ENCODE results near the gene NTM.

Gene NTM

GRCh38 chr11:131353766-131354165, 16.6 kb upstream of the NTM start:
- no peak for DNase-seq (ENCODE audit: low spot score)
- H3K27ac Mint-ChIP-seq: no peak overlapping the region
- no peaks in the 10 kb centered on the region for H3K9me3 Mint-ChIP-seq
- no peaks in the 10 kb centered on the region for H3K4me1 Mint-ChIP-seq (ENCODE audit: low read depth)
- H3K27me3 Mint-ChIP-seq (ENCODE audit: low read depth): no peaks in the 10 kb centered on the region
- no peaks in the 10 kb centered on the region for H3K36me3 Mint-ChIP-seq (ENCODE audit: low read depth)
- H3K4me3 Mint-ChIP-seq: no peak overlapping the region

GRCh38 chr11:131354251-131354701, 16.1 kb upstream of the NTM start:
- H3K4me3 Mint-ChIP-seq: no peak overlapping the region
- DNase-seq (ENCODE audit: low spot score): no peak
- no peaks in the 10 kb centered on the region for H3K9me3 Mint-ChIP-seq
- H3K27me3 Mint-ChIP-seq (ENCODE audit: low read depth): no peaks in the 10 kb centered on the region
- no peaks in the 10 kb centered on the region for H3K4me1 Mint-ChIP-seq (ENCODE audit: low read depth)
- H3K36me3 Mint-ChIP-seq (ENCODE audit: low read depth): no peaks in the 10 kb centered on the region
- no peak overlapping the region for H3K27ac Mint-ChIP-seq

DNA sequence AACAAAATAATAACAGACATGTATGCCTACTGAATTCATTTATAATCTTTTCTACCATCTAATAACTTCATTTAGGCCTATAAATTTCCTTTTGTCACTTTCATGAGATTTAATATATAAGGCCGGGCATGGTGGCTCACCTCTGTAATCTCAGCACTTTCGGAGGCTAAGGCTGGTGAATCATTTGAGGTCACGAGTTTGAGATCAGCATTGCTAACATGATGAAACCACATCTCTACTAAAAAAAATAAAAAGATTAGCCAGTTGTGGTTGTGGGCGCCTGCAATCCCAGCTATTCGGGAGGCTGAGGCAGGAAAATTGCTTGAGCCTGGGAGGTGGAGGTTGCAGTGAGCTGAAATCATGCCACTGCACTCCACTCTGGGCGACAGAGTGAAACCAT, 14.2 kb upstream of the NTM start:
- DNase-seq (ENCODE audit: low spot score): no peak

DNA sequence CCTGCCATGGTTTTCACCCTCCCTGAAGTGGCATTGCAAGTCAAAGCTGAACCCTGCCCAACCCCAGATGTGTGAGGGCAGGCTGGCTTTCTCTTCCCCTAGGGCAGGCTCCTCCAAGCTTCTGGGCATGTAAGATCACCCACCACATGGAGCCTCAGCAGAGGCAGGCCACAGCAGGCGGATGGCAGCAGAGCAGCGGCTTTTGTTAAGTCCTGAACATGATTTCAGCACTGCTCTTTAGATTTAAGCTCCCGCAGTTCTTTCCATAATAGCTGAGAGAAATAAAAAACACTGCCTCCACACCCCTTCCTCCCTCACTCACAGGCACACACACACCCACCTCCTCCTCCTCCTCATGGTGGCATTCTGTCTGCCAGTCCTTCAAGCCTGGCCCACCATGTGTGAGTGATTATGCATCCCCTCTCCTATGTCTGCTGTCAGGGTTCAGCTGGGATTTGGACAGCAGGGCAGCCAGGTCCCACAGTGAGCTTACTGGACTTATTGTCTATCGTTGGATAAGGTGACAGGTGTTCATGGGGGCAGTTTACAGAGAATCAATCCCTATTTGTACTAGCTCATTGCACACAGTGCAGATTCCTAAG, 5.0 kb upstream of the NTM start:
- Mint-ChIP-seq H3K9me3 (no peaks in the 10 kb centered on the region), H3K36me3 (ENCODE audit: low read depth) (no peaks in the 10 kb centered on the region), H3K27ac (no peak overlapping the region), H3K4me1 (ENCODE audit: low read depth) (no peaks in the 10 kb centered on the region), H3K27me3 (ENCODE audit: low read depth) (peaks cover 4% of the 10 kb centered on the region), H3K4me3 (no peak overlapping the region)
- no peak for DNase-seq (ENCODE audit: low spot score)

More for the DNA sequence above, 14.2 kb upstream of the NTM start:
- Mint-ChIP-seq H3K9me3 (no peaks in the 10 kb centered on the region), H3K36me3 (ENCODE audit: low read depth) (no peaks in the 10 kb centered on the region), H3K27ac (no peak overlapping the region), H3K4me1 (ENCODE audit: low read depth) (no peaks in the 10 kb centered on the region), H3K4me3 (no peak overlapping the region), H3K27me3 (ENCODE audit: low read depth) (no peaks in the 10 kb centered on the region)

GRCh38 chr11:131370901-131371790, 731 bp downstream of the NTM start:
- no peaks in the 10 kb centered on the region for H3K9me3 Mint-ChIP-seq

DNA sequence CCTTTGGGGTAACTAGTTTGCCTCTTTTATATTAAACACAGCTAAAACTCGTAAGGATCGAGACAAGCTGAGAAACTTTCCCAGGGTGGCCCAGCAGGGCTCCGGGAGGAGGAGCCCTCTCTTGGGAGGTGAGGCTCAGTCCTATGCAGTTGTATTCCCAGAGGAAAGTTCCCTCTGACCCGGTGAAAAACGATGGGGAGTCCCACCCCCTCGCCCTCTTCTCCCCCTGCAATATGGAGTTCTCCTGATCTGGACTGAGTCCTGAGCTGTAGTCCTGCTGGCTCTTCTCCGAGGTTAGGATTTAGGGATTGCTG, 1.3 kb downstream of the NTM start:
- Mint-ChIP-seq H3K4me3 (no peak overlapping the region), H3K27ac (no peak overlapping the region), H3K9me3 (no peaks in the 10 kb centered on the region), H3K36me3 (ENCODE audit: low read depth) (no peaks in the 10 kb centered on the region), H3K27me3 (ENCODE audit: low read depth) (peaks cover 4% of the 10 kb centered on the region), H3K4me1 (ENCODE audit: low read depth) (no peaks in the 10 kb centered on the region)
- no peak for DNase-seq (ENCODE audit: low spot score)

More at GRCh38 chr11:131370901-131371790, 731 bp downstream of the NTM start:
- DNase-seq (ENCODE audit: low spot score): no peak
- no peaks in the 10 kb centered on the region for H3K36me3 Mint-ChIP-seq (ENCODE audit: low read depth)
- no peak overlapping the region for H3K4me3 Mint-ChIP-seq
- peaks cover 4% of the 10 kb centered on the region for H3K27me3 Mint-ChIP-seq (ENCODE audit: low read depth)
- no peak overlapping the region for H3K27ac Mint-ChIP-seq
- H3K4me1 Mint-ChIP-seq (ENCODE audit: low read depth): no peaks in the 10 kb centered on the region

DNA sequence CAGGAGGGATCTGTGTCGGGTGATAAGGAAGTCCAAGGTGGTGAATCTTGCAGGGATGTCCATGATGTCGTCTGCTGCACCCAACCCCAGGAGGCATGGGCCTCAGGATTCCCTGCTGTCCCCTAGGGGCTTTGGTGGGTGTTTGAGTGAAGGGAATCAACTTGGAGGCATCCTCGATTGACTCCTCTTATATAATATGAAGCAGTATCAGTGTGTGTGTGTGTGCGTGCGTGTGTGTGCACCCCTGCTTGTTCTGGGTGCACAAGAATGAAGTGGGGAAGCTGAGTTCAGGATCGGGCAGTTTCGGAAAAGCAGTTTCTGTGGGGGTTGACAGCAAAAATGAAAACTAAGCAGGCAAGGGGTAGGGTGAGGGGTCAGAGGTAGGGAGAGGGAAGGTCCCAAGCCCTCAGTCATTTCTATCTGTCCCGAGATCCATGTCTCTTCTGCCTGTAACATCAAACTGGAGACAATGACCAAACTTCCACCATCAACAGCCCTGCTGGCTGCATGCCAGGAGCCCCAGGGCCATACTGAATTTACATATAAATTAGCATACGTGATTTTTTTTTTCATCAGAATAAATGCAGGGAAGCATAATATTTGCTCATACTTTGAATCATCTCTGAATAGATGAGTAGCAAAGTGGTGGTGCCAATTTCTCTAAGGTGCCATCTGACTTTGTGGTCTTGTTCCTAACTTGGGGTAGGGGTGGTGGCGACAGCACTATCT, 2.0 kb downstream of the NTM start:
- Mint-ChIP-seq H3K4me1 (ENCODE audit: low read depth) (no peaks in the 10 kb centered on the region), H3K27me3 (ENCODE audit: low read depth) (peaks cover 4% of the 10 kb centered on the region), H3K27ac (no peak overlapping the region), H3K4me3 (no peak overlapping the region), H3K9me3 (no peaks in the 10 kb centered on the region), H3K36me3 (ENCODE audit: low read depth) (no peaks in the 10 kb centered on the region)
- DNase-seq (ENCODE audit: low spot score): no peak

DNA sequence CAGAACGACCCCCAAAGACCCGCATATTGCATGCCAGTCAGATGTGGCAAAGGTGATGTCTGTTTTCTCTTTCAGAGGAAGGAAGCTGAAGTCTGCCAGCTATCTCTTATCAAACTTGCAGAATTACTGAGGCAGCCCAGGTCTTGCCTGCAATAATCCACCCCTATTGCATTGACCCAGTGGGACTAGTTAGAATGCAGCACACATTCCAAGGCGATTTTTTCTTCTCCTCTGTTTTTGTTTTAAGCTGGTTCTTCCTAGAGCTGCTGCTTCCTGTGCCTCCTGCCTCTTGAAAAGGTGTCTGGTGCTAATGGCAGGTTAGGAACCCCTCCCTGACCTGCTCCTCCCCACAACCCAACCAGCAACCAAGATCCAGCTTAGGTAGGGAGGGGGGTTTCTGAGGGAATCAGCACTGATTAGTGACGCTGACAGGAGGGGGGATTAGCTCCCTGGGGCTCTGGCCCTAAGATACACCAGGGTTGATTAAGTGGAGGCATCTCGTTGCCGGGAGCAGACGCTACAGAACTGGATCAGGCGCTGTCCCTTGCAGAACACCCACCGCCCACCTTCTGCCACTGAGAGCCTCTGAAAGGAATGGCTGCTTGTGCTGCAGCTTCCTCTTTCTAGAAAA, 2.8 kb downstream of the NTM start:
- Mint-ChIP-seq H3K27me3 (ENCODE audit: low read depth) (peaks cover 4% of the 10 kb centered on the region), H3K27ac (no peak overlapping the region), H3K36me3 (ENCODE audit: low read depth) (no peaks in the 10 kb centered on the region), H3K9me3 (no peaks in the 10 kb centered on the region), H3K4me3 (no peak overlapping the region), H3K4me1 (ENCODE audit: low read depth) (no peaks in the 10 kb centered on the region)
- DNase-seq (ENCODE audit: low spot score): no peak

DNA sequence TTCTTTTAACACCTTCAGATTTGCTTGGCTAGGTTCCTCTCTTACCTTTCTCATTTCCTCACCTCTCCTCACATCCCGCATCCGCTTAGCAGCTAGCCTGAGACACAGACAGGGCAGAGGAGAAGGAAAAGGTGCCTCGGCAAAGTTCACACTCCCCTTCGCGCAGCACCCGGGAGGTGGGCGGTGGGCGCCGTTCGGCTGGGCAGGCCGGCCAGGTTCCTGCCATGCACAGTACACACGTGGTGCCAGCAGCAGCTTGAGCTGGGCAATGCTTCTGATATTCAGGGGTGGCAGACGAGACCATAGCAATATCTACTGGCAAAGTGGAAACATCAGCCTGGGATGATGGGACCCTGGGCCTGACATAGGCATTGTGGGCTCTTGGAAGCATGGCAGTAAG, 3.3 kb downstream of the NTM start:
- Mint-ChIP-seq H3K27me3 (ENCODE audit: low read depth) (peaks cover 4% of the 10 kb centered on the region), H3K4me3 (no peak overlapping the region)

DNA sequence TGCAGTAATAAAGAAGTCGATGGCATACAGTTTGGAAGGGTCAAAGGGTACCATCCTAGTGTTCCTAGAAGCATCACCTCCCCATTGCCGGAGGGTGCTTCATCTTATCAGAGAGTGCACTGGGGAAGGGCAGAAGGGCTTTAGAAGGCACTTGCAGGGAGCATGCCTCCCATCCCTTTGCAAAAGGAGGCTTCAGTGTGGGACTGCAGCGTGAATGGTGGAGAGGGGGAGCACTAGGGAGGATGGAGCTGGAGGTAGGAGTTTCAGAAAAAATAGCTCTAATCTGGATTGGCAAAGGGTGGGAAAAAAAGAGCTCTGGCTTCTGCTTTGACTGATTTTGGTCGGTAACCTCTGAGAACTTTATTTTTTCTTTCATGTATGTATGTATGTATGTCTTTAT, 5.0 kb downstream of the NTM start:
- Mint-ChIP-seq H3K27ac (no peak overlapping the region), H3K4me3 (no peak overlapping the region), H3K9me3 (no peaks in the 10 kb centered on the region), H3K27me3 (ENCODE audit: low read depth) (no peaks in the 10 kb centered on the region), H3K4me1 (ENCODE audit: low read depth) (no peaks in the 10 kb centered on the region), H3K36me3 (ENCODE audit: low read depth) (no peaks in the 10 kb centered on the region)
- DNase-seq (ENCODE audit: low spot score): no peak

More for the DNA sequence above, 3.3 kb downstream of the NTM start:
- H3K27ac Mint-ChIP-seq: no peak overlapping the region
- no peak for DNase-seq (ENCODE audit: low spot score)
- H3K36me3 Mint-ChIP-seq (ENCODE audit: low read depth): no peaks in the 10 kb centered on the region
- no peaks in the 10 kb centered on the region for H3K4me1 Mint-ChIP-seq (ENCODE audit: low read depth)
- no peaks in the 10 kb centered on the region for H3K9me3 Mint-ChIP-seq

DNA sequence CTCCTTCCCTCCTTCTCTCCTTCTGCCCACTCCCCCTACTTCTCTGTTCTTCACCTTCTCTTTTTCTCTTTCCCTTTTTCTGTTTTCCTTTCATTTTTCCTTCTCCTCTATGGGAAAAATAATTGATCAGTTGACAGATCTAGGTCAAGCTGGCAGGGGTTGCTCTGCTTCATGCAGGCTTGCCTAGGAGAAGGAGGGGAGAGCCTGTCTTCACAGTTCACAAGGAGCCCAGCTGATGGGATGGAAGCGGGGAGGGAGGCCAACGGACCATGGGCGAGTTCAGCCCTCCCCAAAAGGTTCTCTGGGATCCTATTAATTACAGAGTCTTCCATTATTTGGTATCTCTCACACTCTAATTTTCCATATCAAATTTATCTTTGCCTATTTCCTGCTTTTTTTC, 5.5 kb downstream of the NTM start:
- Mint-ChIP-seq H3K36me3 (ENCODE audit: low read depth) (no peaks in the 10 kb centered on the region), H3K27ac (no peak overlapping the region), H3K9me3 (no peaks in the 10 kb centered on the region), H3K4me1 (ENCODE audit: low read depth) (no peaks in the 10 kb centered on the region), H3K27me3 (ENCODE audit: low read depth) (no peaks in the 10 kb centered on the region), H3K4me3 (no peak overlapping the region)
- DNase-seq (ENCODE audit: low spot score): no peak

- no peak overlapping the region for H3K4me3 Mint-ChIP-seq
- no peaks in the 10 kb centered on the region for H3K36me3 Mint-ChIP-seq (ENCODE audit: low read depth)
- H3K4me1 Mint-ChIP-seq (ENCODE audit: low read depth): no peaks in the 10 kb centered on the region
Observed at GRCh38 chr11:131378931-131379330, 8.5 kb downstream of the NTM start.

GRCh38 chr11:131385763-131386390, 15.5 kb downstream of the NTM start:
- no peaks in the 10 kb centered on the region for H3K27me3 Mint-ChIP-seq (ENCODE audit: low read depth)
- H3K27ac Mint-ChIP-seq: no peak overlapping the region
- no peak overlapping the region for H3K4me3 Mint-ChIP-seq
- H3K9me3 Mint-ChIP-seq: no peaks in the 10 kb centered on the region
- no peaks in the 10 kb centered on the region for H3K36me3 Mint-ChIP-seq (ENCODE audit: low read depth)
- no peak for DNase-seq (ENCODE audit: low spot score)
- no peaks in the 10 kb centered on the region for H3K4me1 Mint-ChIP-seq (ENCODE audit: low read depth)

More at GRCh38 chr11:131378931-131379330, 8.5 kb downstream of the NTM start:
- no peak for DNase-seq (ENCODE audit: low spot score)
- Mint-ChIP-seq H3K27ac (no peak overlapping the region), H3K27me3 (ENCODE audit: low read depth) (no peaks in the 10 kb centered on the region), H3K9me3 (no peaks in the 10 kb centered on the region)

Data from T-helper 2 cell treated with Interferon-gamma antibody and Interleukin-4, amounts not matched to agents 5 μg/mL and 100 μg/mL, for 36 hours (primary cell).